Measurements from ENCODE around the gene RNF220.

The RNF220 gene

DNA sequence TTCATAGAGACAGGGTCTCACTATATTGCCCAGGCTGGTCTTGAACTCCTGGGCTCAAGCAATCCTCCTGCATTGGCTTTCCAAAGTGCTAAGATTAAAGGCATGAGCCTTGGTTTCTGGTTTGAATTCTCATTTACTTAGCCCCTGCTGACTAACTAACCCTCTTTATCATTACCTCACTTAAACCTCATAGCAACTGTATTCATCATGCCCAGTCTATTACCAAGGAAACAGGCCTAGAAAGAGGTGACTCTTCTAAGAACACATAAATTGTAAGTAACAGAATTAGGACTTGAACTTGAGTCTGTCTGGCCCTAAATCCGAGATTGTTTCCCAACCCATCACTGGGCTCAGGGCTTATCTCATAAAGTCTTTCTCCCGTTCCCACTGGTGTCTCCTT is 225.1 kb downstream of the RNF220 start:
- H4K20me1 ChIP-seq (ENCODE audit: control insufficient read depth, insufficient read depth, low read depth, low read length) = 0 out of 2 replicates have a peak, but pooled peaks cover 4% of the 10 kb centered on the region
- no peak overlapping the region for H3K4me3 ChIP-seq (ENCODE audit: low read length)
- TF ChIP-seq CTCF (IDR thresholded peaks at IDR 0.05; ENCODE audit: low read depth, low read length, poor library complexity, severe bottlenecking) = no peak
- no peak for TF ChIP-seq EZH2phosphoT487 (IDR thresholded peaks at IDR 0.05; ENCODE audit: borderline replicate concordance, low read length)
- no peaks in the 10 kb centered on the region for H3K9me3 ChIP-seq (ENCODE audit: control insufficient read depth, insufficient read depth, low read length)
- H3K27ac ChIP-seq (ENCODE audit: low read depth, low read length) = no peak overlapping the region
- H3K4me2 ChIP-seq (ENCODE audit: low read length) = no peak overlapping the region
- H3K27me3 ChIP-seq (ENCODE audit: control insufficient read depth, low read length) = no peaks in the 10 kb centered on the region
- no peaks in the 10 kb centered on the region for H3K9me2 ChIP-seq (replicated peaks; ENCODE audit: control insufficient read depth, low read length)
- no peaks in the 10 kb centered on the region for H3F3A ChIP-seq (ENCODE audit: control insufficient read depth, insufficient read depth)
- peaks cover 28% of the 10 kb centered on the region for H3K36me3 ChIP-seq (ENCODE audit: control insufficient read depth, low read length)
- peaks cover 26% of the 10 kb centered on the region for H3K4me1 ChIP-seq (ENCODE audit: control insufficient read depth, low read length)
- H3K79me2 ChIP-seq (ENCODE audit: control insufficient read depth, low read length) = peaks cover 29% of the 10 kb centered on the region

- peaks cover 35% of the 10 kb centered on the region for H3K79me2 ChIP-seq (ENCODE audit: control insufficient read depth, low read length)
- no peaks in the 10 kb centered on the region for H3K27me3 ChIP-seq (ENCODE audit: control insufficient read depth, low read length)
- H3K27ac ChIP-seq (ENCODE audit: low read depth, low read length) = peak overlapping the region; percentile 73
- H4K20me1 ChIP-seq (ENCODE audit: control insufficient read depth, insufficient read depth, low read depth, low read length) = 0 out of 2 replicates have a peak, but pooled peaks cover 4% of the 10 kb centered on the region
- TF ChIP-seq CTCF (IDR thresholded peaks at IDR 0.05; ENCODE audit: low read depth, low read length, poor library complexity, severe bottlenecking) = no peak
- TF ChIP-seq EZH2phosphoT487 (IDR thresholded peaks at IDR 0.05; ENCODE audit: borderline replicate concordance, low read length) = no peak
- H3F3A ChIP-seq (ENCODE audit: control insufficient read depth, insufficient read depth) = no peaks in the 10 kb centered on the region
- H3K36me3 ChIP-seq (ENCODE audit: control insufficient read depth, low read length) = peaks cover 40% of the 10 kb centered on the region
- no peaks in the 10 kb centered on the region for H3K9me3 ChIP-seq (ENCODE audit: control insufficient read depth, insufficient read depth, low read length)
- H3K4me2 ChIP-seq (ENCODE audit: low read length) = peak overlapping the region; percentile 59
- peaks cover 26% of the 10 kb centered on the region for H3K4me1 ChIP-seq (ENCODE audit: control insufficient read depth, low read length)
- no peaks in the 10 kb centered on the region for H3K9me2 ChIP-seq (replicated peaks; ENCODE audit: control insufficient read depth, low read length)
- H3K4me3 ChIP-seq (ENCODE audit: low read length) = peak overlapping the region; percentile 78
Observed at GRCh38 chr1:44631333-44631646, 226.2 kb downstream of the RNF220 start.

DNA sequence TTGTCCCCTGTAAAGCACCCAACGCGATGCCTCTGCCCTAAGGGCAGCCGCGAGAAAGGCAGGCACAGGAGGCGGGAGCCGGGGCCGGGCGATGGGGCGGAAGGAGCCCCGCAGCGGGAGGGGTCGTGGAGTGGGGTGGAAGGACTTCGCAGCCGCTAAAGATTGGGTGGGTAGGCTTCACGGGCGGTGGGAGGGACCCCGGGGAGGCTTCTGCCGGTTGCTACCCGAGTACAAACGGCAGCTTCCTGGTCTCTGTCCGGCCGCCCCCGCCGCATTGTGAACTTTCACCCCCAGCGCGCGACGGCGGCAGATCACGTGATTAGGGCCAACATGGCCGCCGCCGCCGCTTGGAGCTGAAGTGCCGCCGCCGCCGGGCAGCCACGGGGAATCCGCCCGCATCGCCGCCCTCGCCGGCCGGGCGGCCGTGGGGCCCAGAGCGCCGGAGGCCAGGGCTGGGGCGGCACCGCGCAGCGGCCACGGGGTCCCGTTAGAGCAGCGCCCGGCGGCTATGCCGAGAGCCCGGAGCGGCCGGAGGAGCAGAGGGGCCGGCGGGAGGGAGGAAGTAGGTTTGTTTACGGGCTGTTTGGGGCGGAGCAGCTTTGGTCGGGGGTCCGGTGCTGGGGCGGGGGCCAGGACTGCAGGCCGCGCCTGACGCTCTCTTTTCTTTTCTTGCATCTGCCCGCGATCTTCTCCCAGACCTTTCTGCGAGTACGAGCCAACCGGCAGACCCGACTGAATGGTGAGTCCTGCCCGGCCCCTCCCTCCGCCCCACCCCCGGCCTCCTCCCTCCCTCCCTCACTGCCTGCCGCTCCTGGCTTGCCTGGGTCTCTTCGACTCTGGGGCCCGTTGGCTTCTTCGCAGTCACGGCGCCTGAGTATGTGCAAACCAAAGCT is 226.8 kb downstream of the RNF220 start:
- Histone ChIP-seq H3K9me3 (ENCODE audit: control insufficient read depth, insufficient read depth, low read length) (no peaks in the 10 kb centered on the region), H3K27ac (ENCODE audit: low read depth, low read length) (peak overlapping the region; percentile 73), H3K9me2 (replicated peaks; ENCODE audit: control insufficient read depth, low read length) (no peaks in the 10 kb centered on the region), H3K4me3 (ENCODE audit: low read length) (peak overlapping the region; percentile 78), H3K36me3 (ENCODE audit: control insufficient read depth, low read length) (peaks cover 46% of the 10 kb centered on the region), H3F3A (ENCODE audit: control insufficient read depth, insufficient read depth) (no peaks in the 10 kb centered on the region), H3K4me1 (ENCODE audit: control insufficient read depth, low read length) (peaks cover 26% of the 10 kb centered on the region), H4K20me1 (ENCODE audit: control insufficient read depth, insufficient read depth, low read depth, low read length) (0 out of 2 replicates have a peak, but pooled peaks cover 4% of the 10 kb centered on the region), H3K79me2 (ENCODE audit: control insufficient read depth, low read length) (peaks cover 35% of the 10 kb centered on the region), H3K27me3 (ENCODE audit: control insufficient read depth, low read length) (no peaks in the 10 kb centered on the region), H3K4me2 (ENCODE audit: low read length) (peak overlapping the region; percentile 59)
- TF ChIP-seq EZH2phosphoT487 (IDR thresholded peaks at IDR 0.05; ENCODE audit: borderline replicate concordance, low read length) = no peak
- no peak for TF ChIP-seq CTCF (IDR thresholded peaks at IDR 0.05; ENCODE audit: low read depth, low read length, poor library complexity, severe bottlenecking)
